ENCODE measurements around the gene PRG2. TPM values are rescaled to one million over a fixed set of nuclear protein-coding genes. Genes with fewer than 3 reads are reported as not detected.
"Not testable (repeated sequence)": the region's sequence is repeated elsewhere in the genome, so short reads cannot be mapped to it uniquely, and the experiment has no call there.

Gene PRG2
- total and polyA plus RNA-seq, 7 experiments from 2014 or later = 0.44 to 1.7 (median 0.48) TPM; not detected in 4

DNA sequence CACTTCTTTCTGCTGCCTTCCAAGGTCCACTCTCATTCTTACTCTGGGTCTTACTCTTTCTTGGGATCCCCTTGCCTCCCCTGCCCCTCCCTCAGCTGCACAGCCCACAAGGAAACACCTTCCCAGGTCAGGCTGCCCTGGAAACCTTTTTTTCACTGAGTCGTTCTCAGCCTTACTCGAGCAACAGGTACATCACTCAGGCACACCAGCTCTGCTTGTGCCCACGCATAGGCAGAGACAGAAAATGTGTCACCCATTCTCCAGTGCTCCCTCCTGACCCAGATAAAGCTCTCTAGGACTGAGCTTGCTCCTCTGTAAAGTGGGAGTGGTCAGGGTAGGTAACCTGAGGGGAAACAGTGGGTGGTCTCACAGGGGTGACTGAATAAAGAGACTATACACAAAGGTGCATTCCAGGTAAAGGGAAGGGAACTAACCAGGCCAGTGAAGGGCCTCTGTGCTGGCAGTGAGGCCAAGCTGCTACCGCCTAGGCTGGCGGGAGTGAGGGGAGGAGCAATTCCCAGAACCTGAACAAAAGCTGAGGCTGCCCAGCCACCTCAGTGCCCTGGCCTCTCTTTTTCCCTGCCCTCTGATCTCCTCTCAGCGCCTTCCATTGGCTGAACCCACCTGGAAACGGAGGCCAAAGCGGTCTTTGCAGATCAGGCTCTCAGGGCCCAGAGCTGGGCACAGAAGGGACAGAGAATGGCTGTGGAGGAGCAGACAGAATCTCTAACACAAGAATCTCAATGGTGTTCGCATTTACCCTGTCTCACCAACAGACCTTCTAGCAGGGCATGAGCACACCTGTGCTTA is 25.4 kb downstream of the PRG2 start:
- Mint-ChIP-seq H3K4me3 (no peak overlapping the region), H3K27me3 (peaks cover 0 to 7% (median 3%) of the 10 kb centered on the region in 5 donors), H3K27ac (no peak overlapping the region), H3K9me3 (peaks cover 0 to 2% (median 0%) of the 10 kb centered on the region in 11 donors), H3K4me1 (no peaks in the 10 kb centered on the region), H3K36me3 (no peaks in the 10 kb centered on the region)
- H3K4me1 ChIP-seq (ENCODE audit: control insufficient read depth in 2 of 2, insufficient read depth in 2 of 2, low read length in 2 of 2) = no peaks in the 10 kb centered on the region
- H3K9me3 ChIP-seq (ENCODE audit: control insufficient read depth in 2 of 3, low read length in 3 of 3) = no peaks in the 10 kb centered on the region
- ChIA-PET POLR2A (no interaction called here), CTCF (no interaction called here)
- no peak overlapping the region for H3K4me3 ChIP-seq (ENCODE audit: low read length)
- intact Hi-C loops (cut with micrococcal nuclease) = no loop called here
- H3K27ac ChIP-seq (ENCODE audit: low read depth, low read length) = no peak overlapping the region
- ATAC-seq (no peak), DNase-seq (no peak)
- no peaks in the 10 kb centered on the region for H3K36me3 ChIP-seq (ENCODE audit: control insufficient read depth in 2 of 3, insufficient read depth in 3 of 3, low read length in 3 of 3)
- H3K27me3 ChIP-seq (ENCODE audit: control insufficient read depth in 2 of 2, insufficient read depth in 2 of 2, low read length in 2 of 2) = peaks cover 0 to 5% of the 10 kb centered on the region in 2 donors

DNA sequence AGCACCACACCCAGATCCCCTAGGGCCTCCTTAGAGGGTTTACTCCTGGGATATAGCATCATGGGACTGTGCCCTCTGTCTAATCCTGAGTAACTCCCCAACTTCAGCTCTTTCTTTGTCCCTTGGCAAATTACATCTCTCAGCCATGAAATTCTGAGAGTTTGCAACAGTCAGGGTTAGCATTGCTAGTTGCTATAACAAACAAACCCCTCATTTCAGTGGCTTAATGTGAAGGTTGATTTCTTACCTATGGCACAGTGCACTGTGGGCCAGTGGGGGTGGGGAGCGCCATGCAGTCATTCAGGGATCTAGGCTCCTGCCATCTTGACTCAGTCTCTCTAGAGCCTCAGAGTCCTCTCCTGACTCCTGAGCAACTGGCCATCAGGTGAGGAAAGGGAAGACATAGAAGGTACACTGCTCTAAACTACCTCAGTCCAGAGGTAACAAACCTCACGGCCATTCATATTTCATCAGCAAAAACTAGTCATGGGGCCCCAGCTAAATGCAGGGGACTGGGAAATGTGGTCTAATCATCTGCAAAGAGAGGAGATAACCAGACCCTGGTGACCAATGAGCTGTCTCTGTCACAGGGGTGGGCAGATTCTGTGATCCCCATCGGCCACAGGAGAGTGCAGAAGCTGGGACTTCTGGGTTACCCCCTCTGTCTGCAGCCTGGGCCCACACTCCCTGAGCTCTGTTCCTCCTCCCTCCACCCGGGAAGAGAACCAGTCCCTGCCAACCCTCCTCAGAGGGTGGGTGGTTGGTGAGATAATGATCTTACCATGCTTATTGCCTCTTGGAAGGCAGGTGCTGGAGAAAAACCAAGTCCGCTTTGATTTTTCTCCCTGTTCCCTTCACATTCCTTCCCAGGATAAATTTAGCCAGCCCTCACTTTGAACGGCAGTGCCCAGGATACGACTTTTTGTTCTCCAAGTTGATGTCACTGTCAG is 27.0 kb downstream of the PRG2 start:
- intact Hi-C loops (cut with micrococcal nuclease) = no loop called here
- DNase-seq = no peak
- no peaks in the 10 kb centered on the region for H3K36me3 ChIP-seq (ENCODE audit: control insufficient read depth in 2 of 3, insufficient read depth in 3 of 3, low read length in 3 of 3)
- Mint-ChIP-seq H3K9me3 (peaks cover 0 to 2% (median 0%) of the 10 kb centered on the region in 11 donors), H3K4me1 (no peaks in the 10 kb centered on the region), H3K27ac (no peak overlapping the region), H3K36me3 (no peaks in the 10 kb centered on the region), H3K27me3 (peaks cover 0 to 7% (median 3%) of the 10 kb centered on the region in 5 donors), H3K4me3 (no peak overlapping the region)
- no peak for ATAC-seq
- peaks cover 0 to 5% of the 10 kb centered on the region in 2 donors for H3K27me3 ChIP-seq (ENCODE audit: control insufficient read depth in 2 of 2, insufficient read depth in 2 of 2, low read length in 2 of 2)
- ChIA-PET CTCF (interaction anchor here (1.7 kb wide), 1 partner anchor 10 kb away, joined by 8 read pairs; no protein-coding TSS in a partner anchor), POLR2A (no interaction called here)
- H3K4me1 ChIP-seq (ENCODE audit: control insufficient read depth in 2 of 2, insufficient read depth in 2 of 2, low read length in 2 of 2) = no peaks in the 10 kb centered on the region
- H3K9me3 ChIP-seq (ENCODE audit: control insufficient read depth in 2 of 3, low read length in 3 of 3) = no peaks in the 10 kb centered on the region
- no peak overlapping the region for H3K4me3 ChIP-seq (ENCODE audit: low read length)
- no peak overlapping the region for H3K27ac ChIP-seq (ENCODE audit: low read depth, low read length)

DNA sequence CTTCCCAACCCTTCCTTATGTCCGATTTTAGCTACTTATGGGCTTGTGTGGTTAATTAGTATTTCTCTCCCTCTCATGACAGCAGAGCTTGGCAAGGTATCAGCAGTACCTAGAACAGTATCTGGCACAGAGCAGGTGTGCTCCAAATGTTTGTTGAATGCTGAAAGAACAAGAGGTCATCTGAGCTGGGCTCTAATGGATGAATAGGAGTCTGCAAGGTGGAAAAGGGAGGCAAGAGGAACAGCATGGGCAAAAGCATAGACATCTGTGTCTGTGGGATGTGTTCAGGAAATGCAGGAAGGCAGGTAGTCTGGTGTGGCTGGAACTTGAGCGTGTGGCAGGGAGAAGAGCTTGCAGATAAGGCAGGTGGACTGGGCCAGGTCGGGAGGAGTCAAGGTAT is 28.5 kb downstream of the PRG2 start:
- Mint-ChIP-seq H3K4me1 (no peaks in the 10 kb centered on the region), H3K27ac (no peak overlapping the region), H3K4me3 (no peak overlapping the region), H3K27me3 (peaks cover 0 to 7% (median 3%) of the 10 kb centered on the region in 5 donors), H3K9me3 (peaks cover 0 to 2% (median 0%) of the 10 kb centered on the region in 11 donors), H3K36me3 (no peaks in the 10 kb centered on the region)
- POLR2A ChIA-PET = no interaction called here
- Histone ChIP-seq H3K36me3 (ENCODE audit: control insufficient read depth in 2 of 3, insufficient read depth in 3 of 3, low read length in 3 of 3) (no peaks in the 10 kb centered on the region), H3K27me3 (ENCODE audit: control insufficient read depth in 2 of 2, insufficient read depth in 2 of 2, low read length in 2 of 2) (peaks cover 0 to 5% of the 10 kb centered on the region in 2 donors), H3K4me1 (ENCODE audit: control insufficient read depth in 2 of 2, insufficient read depth in 2 of 2, low read length in 2 of 2) (no peaks in the 10 kb centered on the region), H3K9me3 (ENCODE audit: control insufficient read depth in 2 of 3, low read length in 3 of 3) (no peaks in the 10 kb centered on the region), H3K27ac (ENCODE audit: low read depth, low read length) (no peak overlapping the region), H3K4me3 (ENCODE audit: low read length) (no peak overlapping the region)
- intact Hi-C loops (cut with micrococcal nuclease) = no loop called here
- ATAC-seq (no peak), DNase-seq (no peak)
- CTCF ChIA-PET = interaction anchor here (0.7 to 1.7 kb wide), 2 partner anchors 9 to 16 kb away, joined by 3 to 8 read pairs; no protein-coding TSS in a partner anchor

DNA sequence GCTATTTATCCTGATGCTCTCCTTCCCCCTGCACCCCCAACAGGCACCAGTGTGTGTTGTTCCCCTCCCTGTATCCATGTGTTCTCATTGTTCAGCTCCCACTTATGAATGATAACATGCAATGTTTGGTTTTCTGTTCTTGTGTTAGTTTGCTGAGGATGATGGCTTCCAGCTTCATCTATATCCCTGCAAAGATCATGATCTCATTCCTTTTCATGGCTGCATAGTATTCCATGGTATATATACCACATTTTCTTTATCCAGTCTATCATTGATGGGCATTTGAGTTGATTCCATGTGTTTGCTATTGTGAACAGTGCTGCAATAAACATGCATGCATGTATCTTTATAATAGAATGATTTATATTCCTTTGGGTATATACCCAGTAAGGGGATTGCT is 29.0 kb downstream of the PRG2 start:
- H3K27me3 ChIP-seq (ENCODE audit: control insufficient read depth in 2 of 2, insufficient read depth in 2 of 2, low read length in 2 of 2); H3K4me3 ChIP-seq (ENCODE audit: low read length); H3K9me3 Mint-ChIP-seq; H3K36me3 ChIP-seq (ENCODE audit: control insufficient read depth in 2 of 3, insufficient read depth in 3 of 3, low read length in 3 of 3); H3K9me3 ChIP-seq (ENCODE audit: control insufficient read depth in 2 of 3, low read length in 3 of 3); H3K36me3 Mint-ChIP-seq; H3K4me3 Mint-ChIP-seq; DNase-seq; ATAC-seq; intact Hi-C loops (cut with micrococcal nuclease); H3K4me1 ChIP-seq (ENCODE audit: control insufficient read depth in 2 of 2, insufficient read depth in 2 of 2, low read length in 2 of 2); POLR2A ChIA-PET; H3K4me1 Mint-ChIP-seq; H3K27ac ChIP-seq (ENCODE audit: low read depth, low read length): not testable (repeated sequence)
- H3K27ac Mint-ChIP-seq = peak overlapping the region in 1 of 9 donors; percentile 56
- H3K27me3 Mint-ChIP-seq = peaks cover 0 to 11% (median 5%) of the 10 kb centered on the region in 5 donors
- CTCF ChIA-PET = interaction anchor here (0.7 to 1.7 kb wide), 3 partner anchors 8 to 16 kb away, joined by 3 to 8 read pairs (median 3); no protein-coding TSS in a partner anchor

DNA sequence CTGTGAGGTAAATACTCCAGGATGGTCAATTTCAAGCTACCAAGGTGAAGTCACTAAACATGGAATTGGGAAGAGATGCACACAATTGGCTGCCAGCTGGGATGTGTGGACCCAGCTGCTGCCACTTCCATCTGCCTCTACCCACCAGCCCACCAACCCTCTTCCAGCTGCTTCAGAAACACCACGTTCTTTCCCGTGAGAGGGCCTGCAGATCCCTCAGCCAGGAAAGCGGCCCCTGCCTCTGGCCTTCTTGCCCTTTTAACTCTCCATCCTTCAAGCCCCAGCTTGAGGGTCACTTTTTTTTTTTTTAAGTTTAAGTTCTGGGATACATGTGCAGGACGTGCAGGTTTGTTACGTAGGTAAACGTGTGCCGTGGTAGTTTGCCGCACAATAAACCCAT is 29.5 kb downstream of the PRG2 start:
- CTCF ChIA-PET = interaction anchor here (0.7 kb wide), 1 partner anchor 13 kb away, joined by 3 read pairs; no protein-coding TSS in a partner anchor
- Histone ChIP-seq H3K27me3 (ENCODE audit: control insufficient read depth in 2 of 2, insufficient read depth in 2 of 2, low read length in 2 of 2) (peaks cover 0 to 5% of the 10 kb centered on the region in 2 donors), H3K4me1 (ENCODE audit: control insufficient read depth in 2 of 2, insufficient read depth in 2 of 2, low read length in 2 of 2) (no peaks in the 10 kb centered on the region), H3K36me3 (ENCODE audit: control insufficient read depth in 2 of 3, insufficient read depth in 3 of 3, low read length in 3 of 3) (no peaks in the 10 kb centered on the region), H3K9me3 (ENCODE audit: control insufficient read depth in 2 of 3, low read length in 3 of 3) (no peaks in the 10 kb centered on the region), H3K27ac (ENCODE audit: low read depth, low read length) (no peak overlapping the region), H3K4me3 (ENCODE audit: low read length) (no peak overlapping the region)
- DNase-seq = no peak
- Mint-ChIP-seq H3K36me3 (no peaks in the 10 kb centered on the region), H3K27me3 (peaks cover 0 to 13% (median 5%) of the 10 kb centered on the region in 5 donors), H3K4me3 (no peak overlapping the region), H3K4me1 (peaks cover 0 to 4% (median 0%) of the 10 kb centered on the region in 7 donors), H3K27ac (no peak overlapping the region), H3K9me3 (peaks cover 0 to 2% (median 0%) of the 10 kb centered on the region in 11 donors)
- intact Hi-C loops (cut with micrococcal nuclease) = no loop called here
- ATAC-seq = no peak
- POLR2A ChIA-PET = interaction anchor here (0.6 kb wide), 1 partner anchor 97 kb away, joined by 5 read pairs; no protein-coding TSS in a partner anchor

DNA sequence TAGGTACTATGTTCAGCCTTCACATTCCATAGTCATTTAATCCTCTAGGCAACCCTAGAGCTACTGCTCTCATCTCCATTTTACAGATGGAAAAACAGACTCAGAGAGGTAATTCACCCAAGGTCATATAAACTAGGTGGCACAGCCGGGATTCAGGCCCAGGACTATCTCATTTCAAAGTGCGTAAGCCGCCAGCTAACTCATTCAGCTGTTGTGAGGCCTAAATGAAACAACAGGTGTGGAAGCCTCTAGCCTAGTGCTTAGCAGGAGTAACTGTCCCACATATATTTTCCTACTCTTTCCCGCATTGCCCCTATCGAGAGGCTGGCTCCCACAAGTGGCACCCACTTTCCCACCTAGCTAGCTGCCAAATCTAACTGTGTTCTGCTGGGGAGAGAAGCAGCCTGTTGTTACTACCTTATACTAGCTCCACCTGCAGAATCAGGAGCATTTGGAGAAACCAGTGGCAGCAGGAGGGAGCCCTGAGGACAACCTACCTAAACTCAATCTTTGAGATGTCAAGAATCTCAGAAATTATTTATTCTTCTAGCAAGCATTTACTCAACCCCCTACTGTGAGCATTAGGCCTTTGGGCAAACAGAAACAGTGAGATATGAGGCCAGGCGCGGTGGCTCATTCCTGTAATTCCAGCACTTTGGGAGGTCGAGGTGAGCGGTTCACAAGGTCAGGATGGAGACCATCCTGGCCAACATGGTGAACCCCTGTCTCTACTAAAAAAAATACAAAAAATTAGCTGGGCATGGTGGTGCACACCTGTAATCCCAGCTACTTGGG is 30.4 kb downstream of the PRG2 start:
- intact Hi-C loops (cut with micrococcal nuclease) = no loop called here
- H3K4me3 Mint-ChIP-seq = no peak overlapping the region

More for the DNA sequence above, 30.4 kb downstream of the PRG2 start:
- Histone ChIP-seq H3K4me3 (ENCODE audit: low read length) (no peak overlapping the region), H3K36me3 (ENCODE audit: control insufficient read depth in 2 of 3, insufficient read depth in 3 of 3, low read length in 3 of 3) (no peaks in the 10 kb centered on the region), H3K4me1 (ENCODE audit: control insufficient read depth in 2 of 2, insufficient read depth in 2 of 2, low read length in 2 of 2) (no peaks in the 10 kb centered on the region), H3K9me3 (ENCODE audit: control insufficient read depth in 2 of 3, low read length in 3 of 3) (no peaks in the 10 kb centered on the region), H3K27ac (ENCODE audit: low read depth, low read length) (no peak overlapping the region), H3K27me3 (ENCODE audit: control insufficient read depth in 2 of 2, insufficient read depth in 2 of 2, low read length in 2 of 2) (peaks cover 0 to 5% of the 10 kb centered on the region in 2 donors)
- ATAC-seq = no peak
- DNase-seq = no peak
- Mint-ChIP-seq H3K27ac (no peak overlapping the region), H3K27me3 (peaks cover 0 to 13% (median 5%) of the 10 kb centered on the region in 5 donors), H3K9me3 (peaks cover 0 to 2% (median 0%) of the 10 kb centered on the region in 11 donors), H3K4me1 (peaks cover 0 to 6% (median 0%) of the 10 kb centered on the region in 7 donors), H3K36me3 (no peaks in the 10 kb centered on the region)
- ChIA-PET POLR2A (no interaction called here), CTCF (interaction anchor here (0.8 kb wide), 1 partner anchor 9 kb away, joined by 4 read pairs; no protein-coding TSS in a partner anchor)

All from naive thymus-derived CD4-positive, alpha-beta T cell (primary cell).